Neuronal stem cell (in vitro differentiated cells): ENCODE measurements around the gene MUC5B.

Experiments
- DNase-seq: peaks from one replicate; pipeline ENCODE4 v3.0.0-alpha.2; 2013; ENCODE audit warnings: low spot score
- H2AFZ ChIP-seq: one replicate; pipeline ENCODE4 v1.6.1; 2013; ENCODE audit warnings: mild to moderate bottlenecking, low read length, inconsistent platforms
- H2AK5ac ChIP-seq: 2 replicates; pipeline ENCODE4 v1.6.1; 2013; ENCODE audit warnings: low read depth, mild to moderate bottlenecking, inconsistent platforms, low read length, moderate library complexity, mixed read lengths
- H2BK120ac ChIP-seq: 2 replicates; pipeline ENCODE4 v1.6.1; 2013; ENCODE audit warnings: low read depth, mild to moderate bottlenecking, inconsistent platforms, low read length, moderate library complexity, mixed read lengths
- H2BK12ac ChIP-seq: one replicate; pipeline ENCODE4 v1.6.1; 2013; ENCODE audit warnings: low read length, inconsistent platforms
- H2BK15ac ChIP-seq: 2 replicates; pipeline ENCODE4 v1.6.1; 2013; ENCODE audit warnings: mild to moderate bottlenecking, low read length, inconsistent platforms, mixed read lengths
- H2BK5ac ChIP-seq: one replicate; pipeline ENCODE4 v1.6.1; 2013; ENCODE audit warnings: inconsistent platforms, mild to moderate bottlenecking, low read length, moderate library complexity
- H3K14ac ChIP-seq: one replicate; pipeline ENCODE4 v1.6.1; 2013; ENCODE audit warnings: low read length, inconsistent platforms
- H3K18ac ChIP-seq: 2 replicates; pipeline ENCODE4 v1.6.1; 2013; ENCODE audit warnings: low read length, inconsistent platforms
- H3K23ac ChIP-seq: 2 replicates; pipeline ENCODE4 v1.6.1; 2013; ENCODE audit warnings: low read depth, mild to moderate bottlenecking, mixed read lengths, low read length, inconsistent platforms; ENCODE audit not compliant: poor library complexity
- H3K27ac ChIP-seq: replicated peaks from 3 replicates; pipeline ENCODE4 v1.5.1; 2013; ENCODE audit warnings: low read length, inconsistent platforms
- H3K27me3 ChIP-seq, 3 experiments: 2 replicates each; pipeline ENCODE4 v1.6.1; 2013; ENCODE audit warnings: low read length in 3 of 3, mild to moderate bottlenecking in 2 of 3, inconsistent platforms in 1 of 3, low read depth in 1 of 3, mixed read lengths in 1 of 3, moderate library complexity in 1 of 3; ENCODE audit not compliant: control insufficient read depth in 3 of 3, insufficient read depth in 3 of 3
- H3K36me3 ChIP-seq, 2 donors: replicated peaks in 1 of 2; 2 replicates each; pipeline ENCODE4 v1.6.1; 2013; ENCODE audit warnings: low read length in 2 of 2; ENCODE audit not compliant: control insufficient read depth in 2 of 2, insufficient read depth in 2 of 2
- H3K4ac ChIP-seq: 2 replicates; pipeline ENCODE4 v1.6.1; 2013; ENCODE audit warnings: inconsistent platforms, mild to moderate bottlenecking, low read length, moderate library complexity
- H3K4me1 ChIP-seq, 2 donors: 1 replicate in 1 of 2; 2 replicates in 1 of 2; pipeline ENCODE4 v1.6.1; 2013; ENCODE audit warnings: low read length in 2 of 2, low read depth in 1 of 2; ENCODE audit not compliant: control insufficient read depth in 2 of 2, insufficient read depth in 1 of 2
- H3K4me2 ChIP-seq: one replicate; pipeline ENCODE4 v1.6.1; 2013; ENCODE audit warnings: mild to moderate bottlenecking, low read length, inconsistent platforms; ENCODE audit not compliant: insufficient read depth, poor library complexity, severe bottlenecking
- H3K4me3 ChIP-seq, 2 donors: 2 replicates each; pipeline ENCODE4 v1.5.1; 2013; ENCODE audit warnings: low read length in 2 of 2, mild to moderate bottlenecking in 2 of 2, inconsistent platforms in 1 of 2, moderate library complexity in 1 of 2
- H3K79me1 ChIP-seq: one replicate; pipeline ENCODE4 v1.6.1; 2013; ENCODE audit warnings: low read depth, mild to moderate bottlenecking, inconsistent platforms, low read length, moderate library complexity
- H3K9ac ChIP-seq: one replicate; pipeline ENCODE4 v1.6.1; 2013; ENCODE audit warnings: mild to moderate bottlenecking, low read depth, low read length, inconsistent platforms; ENCODE audit not compliant: poor library complexity
- H3K9me3 ChIP-seq, 2 donors: replicated peaks in 1 of 2; 2 replicates each; pipeline versions ENCODE3 to v1.6.1; 2013; ENCODE audit warnings: low read length in 2 of 2, mild to moderate bottlenecking in 2 of 2, inconsistent platforms in 1 of 2, low read depth in 1 of 2, mixed read lengths in 1 of 2, moderate library complexity in 1 of 2; ENCODE audit not compliant: control insufficient read depth in 2 of 2, insufficient read depth in 1 of 2
- H4K8ac ChIP-seq: one replicate; pipeline ENCODE4 v1.6.1; 2013; ENCODE audit warnings: low read depth, mild to moderate bottlenecking, inconsistent platforms, low read length, moderate library complexity
- H4K91ac ChIP-seq: one replicate; pipeline ENCODE4 v1.6.1; 2013; ENCODE audit warnings: low read length, low read depth, mild to moderate bottlenecking, inconsistent platforms; ENCODE audit not compliant: poor library complexity
- WGBS, 2 donors: extraction: QIAGEN DNeasy Blood & Tissue Kit; methylation state at CpG; one replicate each; pipeline ENCODE4 v1.1.7; 2013; ENCODE audit warnings: missing lambda C conversion rate in 2 of 2, mixed read lengths in 1 of 2; ENCODE audit not compliant: insufficient read length in 2 of 2, insufficient replicate concordance in 1 of 2; ENCODE audit errors: extremely low coverage in 2 of 2; 5-methylcytosine and 5-hydroxymethylcytosine counted together

Gene MUC5B

DNA sequence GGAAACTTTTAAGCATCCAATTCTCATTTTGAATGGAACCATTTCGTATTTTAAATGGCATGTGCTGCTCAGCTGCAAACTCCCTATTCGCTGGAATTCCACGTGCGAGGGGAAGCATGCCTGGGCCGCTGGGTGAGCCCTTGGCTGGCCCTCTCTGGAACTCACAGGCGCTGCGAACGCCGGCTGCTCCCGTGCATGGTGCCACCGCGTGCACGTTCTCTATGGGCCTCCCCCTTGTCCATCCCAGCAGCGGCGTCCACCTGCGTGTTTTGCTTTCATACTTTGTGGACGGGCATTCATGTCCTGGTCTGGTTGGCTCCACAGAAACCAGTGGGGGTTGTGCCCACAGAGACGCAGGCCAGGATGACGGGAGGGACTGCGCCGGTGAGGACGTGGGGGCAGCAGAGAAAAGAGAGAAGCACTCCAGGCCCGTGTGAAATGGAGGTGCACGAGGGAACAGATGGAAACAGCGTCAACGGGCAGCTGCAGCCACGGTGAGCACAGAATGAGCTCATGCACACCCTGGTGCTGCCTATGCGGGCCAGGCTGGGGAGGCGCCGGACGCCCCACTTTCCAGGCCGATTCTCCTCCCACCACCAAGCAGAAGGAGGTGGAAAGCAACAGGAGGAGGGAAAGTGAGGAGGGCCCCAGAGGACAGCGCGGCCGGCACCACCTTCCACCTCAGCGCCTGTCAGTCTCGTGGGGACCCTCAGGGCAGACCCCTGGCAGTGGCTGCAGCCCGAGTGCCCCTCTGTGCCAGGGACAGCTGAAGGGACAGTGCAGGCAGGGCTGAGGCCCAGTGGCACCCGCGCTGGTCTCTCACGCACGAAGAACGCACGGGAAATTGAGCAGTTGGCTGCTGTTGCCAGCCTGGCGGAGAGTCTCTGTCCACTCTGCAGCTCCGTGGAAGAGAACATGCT is 57.5 kb downstream of the MUC5B start:
- no peak overlapping the region for H3K4ac ChIP-seq
- H3K9ac ChIP-seq: peak overlapping the region; percentile 63
- H2BK15ac ChIP-seq: no peak overlapping the region
- no peak overlapping the region for H2BK120ac ChIP-seq
- no peaks in the 10 kb centered on the region for H3K27me3 ChIP-seq
- H3K4me1 ChIP-seq: no peaks in the 10 kb centered on the region
- no peak overlapping the region for H2AK5ac ChIP-seq
- H2BK5ac ChIP-seq: no peak overlapping the region
- no peak overlapping the region for H2BK12ac ChIP-seq
- H3K14ac ChIP-seq: no peak overlapping the region
- H4K91ac ChIP-seq: no peak overlapping the region
- H3K79me1 ChIP-seq: peaks cover 17% of the 10 kb centered on the region
- peaks cover 18 to 78% of the 10 kb centered on the region in 2 donors for H3K36me3 ChIP-seq
- H3K4me2 ChIP-seq: no peak overlapping the region
- no peak overlapping the region for H3K18ac ChIP-seq
- no peak overlapping the region for H3K4me3 ChIP-seq
- no peak overlapping the region for H3K27ac ChIP-seq
- DNase-seq: no peak
- no peaks in the 10 kb centered on the region for H3K9me3 ChIP-seq
- no peak overlapping the region for H2AFZ ChIP-seq
- no peak overlapping the region for H3K23ac ChIP-seq
- no CpG with 5 or more reads among the region's 46 CpGs for WGBS, 2 donors
- no peak overlapping the region for H4K8ac ChIP-seq

DNA sequence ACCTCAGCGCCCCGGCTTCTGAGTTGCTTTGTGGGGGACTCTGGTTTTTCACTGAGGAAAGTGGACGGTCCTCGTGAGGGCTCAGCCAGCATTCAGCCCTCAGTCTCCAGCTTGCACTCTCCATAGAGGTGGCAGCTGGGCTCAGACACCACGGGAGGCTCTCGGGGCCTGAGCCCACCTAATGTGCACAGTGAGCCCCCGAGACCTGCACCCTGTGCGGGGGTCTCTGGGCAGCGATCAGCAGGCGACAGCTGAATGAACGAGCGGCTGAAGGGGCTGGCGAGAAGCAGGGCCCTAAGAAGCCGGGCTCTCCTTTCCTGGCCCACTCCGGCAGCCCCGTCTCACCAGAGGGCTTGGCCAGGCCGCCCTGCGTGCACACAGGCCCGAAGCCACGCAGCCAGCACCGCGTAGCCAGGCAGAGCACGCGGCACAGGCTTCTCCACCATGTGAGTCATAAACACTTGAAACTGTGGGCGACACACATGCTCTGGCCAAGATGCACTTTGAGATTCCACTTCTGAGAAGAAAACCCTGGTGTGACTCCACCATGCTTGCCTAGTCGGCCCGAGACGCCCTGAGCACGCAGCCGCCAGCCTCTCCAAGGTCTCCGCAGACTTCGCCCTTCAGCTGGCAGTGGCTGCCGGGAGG is 58.6 kb downstream of the MUC5B start:
- H2AFZ ChIP-seq: no peak overlapping the region
- H3K23ac ChIP-seq: no peak overlapping the region
- H3K36me3 ChIP-seq: peaks cover 23 to 78% of the 10 kb centered on the region in 2 donors
- no peak overlapping the region for H3K4me3 ChIP-seq
- no peak overlapping the region for H2AK5ac ChIP-seq
- DNase-seq: no peak
- peaks cover 16% of the 10 kb centered on the region for H3K79me1 ChIP-seq
- no peak overlapping the region for H2BK5ac ChIP-seq
- H2BK120ac ChIP-seq: no peak overlapping the region
- no peak overlapping the region for H4K91ac ChIP-seq
- H4K8ac ChIP-seq: no peak overlapping the region
- H3K4me2 ChIP-seq: no peak overlapping the region
- no peak overlapping the region for H3K9ac ChIP-seq
- no peaks in the 10 kb centered on the region for H3K4me1 ChIP-seq
- H3K14ac ChIP-seq: no peak overlapping the region
- no peak overlapping the region for H3K27ac ChIP-seq
- no peak overlapping the region for H3K4ac ChIP-seq
- no peak overlapping the region for H2BK15ac ChIP-seq
- WGBS, 2 donors: no CpG with 5 or more reads among the region's 33 CpGs
- H3K27me3 ChIP-seq: no peaks in the 10 kb centered on the region
- no peak overlapping the region for H3K18ac ChIP-seq
- no peaks in the 10 kb centered on the region for H3K9me3 ChIP-seq
- H2BK12ac ChIP-seq: no peak overlapping the region

DNA sequence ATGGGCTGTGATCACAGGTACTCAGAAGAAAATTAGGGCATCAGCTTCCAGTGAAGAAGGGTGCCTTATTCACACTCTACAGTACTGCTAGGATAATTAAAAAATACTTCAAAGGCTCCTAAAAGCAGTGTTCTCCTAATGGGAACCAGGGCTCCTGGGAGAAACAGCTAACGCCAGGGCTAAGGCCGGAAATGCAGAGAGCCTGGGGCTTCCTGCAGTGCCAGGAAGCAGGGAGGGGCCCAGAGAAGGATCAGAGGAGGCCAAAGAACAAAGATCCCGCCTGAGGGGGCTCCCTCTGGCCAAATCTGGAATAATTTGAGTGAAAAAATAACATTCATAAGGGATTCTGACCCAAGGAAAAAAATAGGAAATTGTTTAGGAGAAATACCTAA is 59.1 kb downstream of the MUC5B start:
- H3K4ac ChIP-seq: no peak overlapping the region

DNA sequence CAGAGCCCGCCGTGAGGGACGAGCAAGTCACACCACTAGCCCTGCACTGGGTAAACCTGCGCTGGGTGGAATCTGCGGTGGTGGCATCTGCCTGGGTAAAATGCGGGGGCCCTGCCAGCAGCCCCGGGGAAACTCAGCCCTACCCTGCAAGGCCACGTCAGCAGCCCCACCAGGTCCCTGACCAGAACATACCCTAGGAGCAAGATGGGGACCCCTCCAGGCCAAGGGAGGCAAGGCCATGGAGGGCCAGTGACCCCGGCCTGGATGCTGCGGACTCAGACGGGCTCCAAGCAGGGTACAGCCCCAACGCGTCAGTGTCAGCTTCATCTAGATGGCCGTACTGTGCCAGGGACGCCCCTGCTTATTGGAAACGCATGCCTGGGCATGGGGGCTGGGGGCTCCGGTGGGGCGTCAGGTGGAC is 60.2 kb downstream of the MUC5B start:
- no CpG with 5 or more reads among the region's 18 CpGs for WGBS, 2 donors
- Histone ChIP-seq H3K9ac (no peak overlapping the region), H3K4me3 (no peak overlapping the region), H3K23ac (no peak overlapping the region), H2BK5ac (peak overlapping the region; percentile 6), H3K9me3 (no peaks in the 10 kb centered on the region), H2BK12ac (no peak overlapping the region), H3K18ac (no peak overlapping the region), H3K4ac (no peak overlapping the region), H3K79me1 (peaks cover 13% of the 10 kb centered on the region), H4K91ac (no peak overlapping the region), H3K27me3 (no peaks in the 10 kb centered on the region), H3K27ac (no peak overlapping the region), H3K4me2 (no peak overlapping the region), H3K4me1 (no peaks in the 10 kb centered on the region), H4K8ac (no peak overlapping the region), H3K36me3 (peaks cover 22 to 70% of the 10 kb centered on the region in 2 donors), H2BK15ac (no peak overlapping the region), H2AK5ac (no peak overlapping the region), H2BK120ac (no peak overlapping the region), H3K14ac (no peak overlapping the region), H2AFZ (no peak overlapping the region)
- no peak for DNase-seq

More for the DNA sequence above, 59.1 kb downstream of the MUC5B start:
- Histone ChIP-seq H3K9me3 (no peaks in the 10 kb centered on the region), H2BK120ac (no peak overlapping the region), H3K36me3 (peaks cover 23 to 78% of the 10 kb centered on the region in 2 donors), H4K91ac (no peak overlapping the region), H3K14ac (no peak overlapping the region), H3K4me3 (no peak overlapping the region), H3K4me1 (no peaks in the 10 kb centered on the region), H3K9ac (no peak overlapping the region), H3K18ac (no peak overlapping the region), H3K23ac (no peak overlapping the region), H2BK5ac (no peak overlapping the region), H4K8ac (no peak overlapping the region), H3K4me2 (no peak overlapping the region), H3K27me3 (no peaks in the 10 kb centered on the region), H2AFZ (no peak overlapping the region), H2BK15ac (no peak overlapping the region), H2BK12ac (no peak overlapping the region), H3K27ac (no peak overlapping the region), H3K79me1 (peaks cover 14% of the 10 kb centered on the region), H2AK5ac (no peak overlapping the region)
- WGBS, 2 donors: no CpG with 5 or more reads among the region's 3 CpGs
- DNase-seq: no peak
